Neuronal stem cell (in vitro differentiated cells): ENCODE measurements around the gene DNAAF1.

Experiments used
- DNase-seq: peaks from one replicate; pipeline ENCODE4 v3.0.0-alpha.2; 2013; ENCODE audit warnings: low spot score
- H2AFZ ChIP-seq: one replicate; pipeline ENCODE4 v1.6.1; 2013; ENCODE audit warnings: mild to moderate bottlenecking, low read length, inconsistent platforms
- H2AK5ac ChIP-seq: 2 replicates; pipeline ENCODE4 v1.6.1; 2013; ENCODE audit warnings: low read depth, mild to moderate bottlenecking, inconsistent platforms, low read length, moderate library complexity, mixed read lengths
- H2BK120ac ChIP-seq: 2 replicates; pipeline ENCODE4 v1.6.1; 2013; ENCODE audit warnings: low read depth, mild to moderate bottlenecking, inconsistent platforms, low read length, moderate library complexity, mixed read lengths
- H2BK12ac ChIP-seq: one replicate; pipeline ENCODE4 v1.6.1; 2013; ENCODE audit warnings: low read length, inconsistent platforms
- H2BK15ac ChIP-seq: 2 replicates; pipeline ENCODE4 v1.6.1; 2013; ENCODE audit warnings: mild to moderate bottlenecking, low read length, inconsistent platforms, mixed read lengths
- H2BK5ac ChIP-seq: one replicate; pipeline ENCODE4 v1.6.1; 2013; ENCODE audit warnings: inconsistent platforms, mild to moderate bottlenecking, low read length, moderate library complexity
- H3K14ac ChIP-seq: one replicate; pipeline ENCODE4 v1.6.1; 2013; ENCODE audit warnings: low read length, inconsistent platforms
- H3K18ac ChIP-seq: 2 replicates; pipeline ENCODE4 v1.6.1; 2013; ENCODE audit warnings: low read length, inconsistent platforms
- H3K23ac ChIP-seq: 2 replicates; pipeline ENCODE4 v1.6.1; 2013; ENCODE audit warnings: low read depth, mild to moderate bottlenecking, mixed read lengths, low read length, inconsistent platforms; ENCODE audit not compliant: poor library complexity
- H3K27ac ChIP-seq: replicated peaks from 3 replicates; pipeline ENCODE4 v1.5.1; 2013; ENCODE audit warnings: low read length, inconsistent platforms
- H3K27me3 ChIP-seq, 3 experiments: 2 replicates each; pipeline ENCODE4 v1.6.1; 2013; ENCODE audit warnings: low read length in 3 of 3, mild to moderate bottlenecking in 2 of 3, inconsistent platforms in 1 of 3, low read depth in 1 of 3, mixed read lengths in 1 of 3, moderate library complexity in 1 of 3; ENCODE audit not compliant: control insufficient read depth in 3 of 3, insufficient read depth in 3 of 3
- H3K36me3 ChIP-seq, 2 donors: replicated peaks in 1 of 2; 2 replicates each; pipeline ENCODE4 v1.6.1; 2013; ENCODE audit warnings: low read length in 2 of 2; ENCODE audit not compliant: control insufficient read depth in 2 of 2, insufficient read depth in 2 of 2
- H3K4ac ChIP-seq: 2 replicates; pipeline ENCODE4 v1.6.1; 2013; ENCODE audit warnings: inconsistent platforms, mild to moderate bottlenecking, low read length, moderate library complexity
- H3K4me1 ChIP-seq, 2 donors: 1 replicate in 1 of 2; 2 replicates in 1 of 2; pipeline ENCODE4 v1.6.1; 2013; ENCODE audit warnings: low read length in 2 of 2, low read depth in 1 of 2; ENCODE audit not compliant: control insufficient read depth in 2 of 2, insufficient read depth in 1 of 2
- H3K4me2 ChIP-seq: one replicate; pipeline ENCODE4 v1.6.1; 2013; ENCODE audit warnings: mild to moderate bottlenecking, low read length, inconsistent platforms; ENCODE audit not compliant: insufficient read depth, poor library complexity, severe bottlenecking
- H3K4me3 ChIP-seq, 2 donors: 2 replicates each; pipeline ENCODE4 v1.5.1; 2013; ENCODE audit warnings: low read length in 2 of 2, mild to moderate bottlenecking in 2 of 2, inconsistent platforms in 1 of 2, moderate library complexity in 1 of 2
- H3K79me1 ChIP-seq: one replicate; pipeline ENCODE4 v1.6.1; 2013; ENCODE audit warnings: low read depth, mild to moderate bottlenecking, inconsistent platforms, low read length, moderate library complexity
- H3K9ac ChIP-seq: one replicate; pipeline ENCODE4 v1.6.1; 2013; ENCODE audit warnings: mild to moderate bottlenecking, low read depth, low read length, inconsistent platforms; ENCODE audit not compliant: poor library complexity
- H3K9me3 ChIP-seq, 2 donors: replicated peaks in 1 of 2; 2 replicates each; pipeline versions ENCODE3 to v1.6.1; 2013; ENCODE audit warnings: low read length in 2 of 2, mild to moderate bottlenecking in 2 of 2, inconsistent platforms in 1 of 2, low read depth in 1 of 2, mixed read lengths in 1 of 2, moderate library complexity in 1 of 2; ENCODE audit not compliant: control insufficient read depth in 2 of 2, insufficient read depth in 1 of 2
- H4K8ac ChIP-seq: one replicate; pipeline ENCODE4 v1.6.1; 2013; ENCODE audit warnings: low read depth, mild to moderate bottlenecking, inconsistent platforms, low read length, moderate library complexity
- H4K91ac ChIP-seq: one replicate; pipeline ENCODE4 v1.6.1; 2013; ENCODE audit warnings: low read length, low read depth, mild to moderate bottlenecking, inconsistent platforms; ENCODE audit not compliant: poor library complexity
- WGBS, 2 donors: extraction: QIAGEN DNeasy Blood & Tissue Kit; methylation state at CpG; one replicate each; pipeline ENCODE4 v1.1.7; 2013; ENCODE audit warnings: missing lambda C conversion rate in 2 of 2, mixed read lengths in 1 of 2; ENCODE audit not compliant: insufficient read length in 2 of 2, insufficient replicate concordance in 1 of 2; ENCODE audit errors: extremely low coverage in 2 of 2; 5-methylcytosine and 5-hydroxymethylcytosine counted together

The DNAAF1 gene

DNA sequence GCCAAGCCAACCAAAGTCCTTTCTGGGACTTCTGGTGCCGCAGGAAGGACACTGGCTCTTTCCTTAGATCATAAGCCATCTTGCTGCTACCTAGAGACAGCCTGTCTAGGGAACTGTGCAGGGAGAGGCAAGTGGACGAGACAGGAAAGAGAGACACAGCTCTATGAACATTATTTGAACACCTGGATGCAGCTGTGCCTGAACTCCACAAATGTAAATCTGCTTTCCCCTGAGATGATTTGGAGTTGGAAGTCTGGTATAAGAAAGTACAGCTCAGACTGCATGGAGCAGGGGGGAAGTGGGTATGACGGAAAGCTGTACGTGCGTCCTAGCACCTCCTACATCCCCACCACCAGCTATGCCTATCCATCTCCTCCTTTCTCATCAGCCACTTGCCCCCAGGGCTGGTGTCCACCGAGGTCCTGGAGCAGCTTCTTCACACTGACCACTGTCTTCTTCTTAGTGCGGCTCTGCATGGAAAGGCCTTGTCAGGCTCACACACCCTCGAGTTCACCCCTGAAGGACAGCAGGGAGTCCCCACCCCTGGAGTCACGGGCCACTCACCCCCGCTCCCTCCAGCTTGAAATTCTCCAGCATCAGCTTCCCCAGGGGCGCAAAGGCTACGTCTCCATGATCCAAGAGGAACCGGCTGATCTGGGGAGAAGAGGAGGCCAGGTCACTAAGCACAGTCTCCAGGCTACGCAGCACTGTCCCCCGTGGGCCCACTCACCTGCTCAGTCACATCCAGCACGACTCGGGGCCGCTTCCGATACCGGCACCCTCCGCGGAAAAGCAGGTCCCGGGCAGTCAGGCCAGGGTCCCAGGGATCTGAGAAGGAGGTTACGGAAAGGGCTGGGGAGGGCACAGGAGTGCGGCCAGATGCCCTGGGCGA is 37.8 kb downstream of the DNAAF1 start:
- H3K9me3 ChIP-seq: no peaks in the 10 kb centered on the region
- peaks cover 3 to 4% of the 10 kb centered on the region in 2 donors for H3K4me1 ChIP-seq
- H2BK12ac ChIP-seq: no peak overlapping the region
- no peak for DNase-seq
- no peaks in the 10 kb centered on the region for H3K27me3 ChIP-seq
- no peak overlapping the region for H3K18ac ChIP-seq
- H3K4me3 ChIP-seq: no peak overlapping the region
- no peak overlapping the region for H3K14ac ChIP-seq
- H2AK5ac ChIP-seq: no peak overlapping the region
- no peak overlapping the region for H2BK15ac ChIP-seq
- no CpG with 5 or more reads among the region's 26 CpGs for WGBS, 2 donors
- H4K91ac ChIP-seq: no peak overlapping the region
- H3K79me1 ChIP-seq: peaks cover 16% of the 10 kb centered on the region
- no peak overlapping the region for H2AFZ ChIP-seq
- no peak overlapping the region for H3K4ac ChIP-seq
- peak overlapping the region; percentile 49 for H3K23ac ChIP-seq
- H3K36me3 ChIP-seq: peaks cover 43 to 75% of the 10 kb centered on the region in 2 donors
- no peak overlapping the region for H2BK120ac ChIP-seq
- H4K8ac ChIP-seq: no peak overlapping the region
- no peak overlapping the region for H3K9ac ChIP-seq
- no peak overlapping the region for H3K4me2 ChIP-seq
- no peak overlapping the region for H2BK5ac ChIP-seq
- H3K27ac ChIP-seq: no peak overlapping the region

DNA sequence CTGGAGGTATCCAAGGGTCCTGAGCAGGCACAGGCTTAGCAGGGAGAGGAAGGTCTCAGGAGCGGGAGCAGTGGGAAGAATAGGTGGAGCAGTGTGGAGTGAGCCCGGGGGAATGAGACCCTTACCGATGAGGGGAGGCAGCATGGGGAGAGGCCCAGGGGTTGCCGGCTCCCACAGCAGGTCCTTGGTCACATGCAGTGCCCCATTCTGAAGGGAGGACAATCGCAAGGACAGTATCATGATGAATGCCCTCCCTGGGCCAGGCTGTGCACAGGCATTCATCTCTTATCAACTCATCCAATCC is 38.4 kb downstream of the DNAAF1 start:
- Histone ChIP-seq H4K91ac (no peak overlapping the region), H3K23ac (peak overlapping the region; percentile 49), H3K27me3 (no peaks in the 10 kb centered on the region), H2BK15ac (no peak overlapping the region), H2BK5ac (no peak overlapping the region), H2AFZ (no peak overlapping the region), H3K79me1 (peaks cover 16% of the 10 kb centered on the region), H4K8ac (no peak overlapping the region), H3K9ac (no peak overlapping the region), H3K36me3 (peaks cover 37 to 69% of the 10 kb centered on the region in 2 donors), H3K4me2 (no peak overlapping the region), H3K4me1 (peaks cover 3 to 4% of the 10 kb centered on the region in 2 donors), H3K4ac (no peak overlapping the region), H3K9me3 (no peaks in the 10 kb centered on the region), H2AK5ac (no peak overlapping the region), H2BK12ac (no peak overlapping the region), H3K14ac (no peak overlapping the region), H3K4me3 (no peak overlapping the region), H3K27ac (no peak overlapping the region), H2BK120ac (no peak overlapping the region), H3K18ac (no peak overlapping the region)
- no peak for DNase-seq
- WGBS, 2 donors: no CpG with 5 or more reads among the region's 5 CpGs

DNA sequence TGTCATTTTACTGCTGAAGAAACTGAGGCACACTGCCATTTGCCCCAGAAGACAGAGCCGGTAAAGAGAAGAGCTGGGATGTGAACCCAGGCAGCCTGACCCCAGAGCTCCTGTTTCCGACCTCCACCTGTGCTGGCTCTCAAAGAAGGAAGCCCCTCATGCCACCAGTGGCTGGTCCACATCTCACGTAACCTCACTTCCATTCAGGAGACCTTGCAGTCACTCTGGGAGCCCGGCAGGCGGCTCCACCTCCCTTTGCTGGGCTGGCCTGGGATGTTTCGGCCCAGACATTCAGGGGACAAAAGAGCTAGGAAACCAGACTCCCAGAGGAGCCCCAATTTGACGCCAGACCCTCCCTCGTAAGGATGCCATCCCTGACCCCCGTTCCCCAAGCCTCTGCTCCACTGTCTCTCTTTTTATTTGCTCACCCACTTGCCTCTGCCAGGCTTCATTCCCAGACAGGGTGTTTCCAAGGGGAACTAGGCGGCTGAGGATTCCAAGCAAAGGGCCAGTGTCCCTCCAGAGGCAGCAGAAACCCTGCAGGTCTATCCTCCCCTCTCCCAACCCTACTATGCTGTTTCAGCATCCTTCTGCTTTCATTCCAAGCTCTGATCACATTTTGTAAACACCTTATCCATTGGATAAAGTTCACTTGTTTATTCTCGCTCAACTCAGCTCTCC is 38.9 kb downstream of the DNAAF1 start:
- H2BK12ac ChIP-seq: no peak overlapping the region
- no peak for DNase-seq
- no peak overlapping the region for H3K14ac ChIP-seq
- H4K8ac ChIP-seq: no peak overlapping the region
- no peak overlapping the region for H2BK5ac ChIP-seq
- H3K4me3 ChIP-seq: no peak overlapping the region
- H3K4ac ChIP-seq: no peak overlapping the region
- WGBS, 2 donors: no CpG with 5 or more reads among the region's 11 CpGs
- H4K91ac ChIP-seq: no peak overlapping the region
- H2BK15ac ChIP-seq: no peak overlapping the region
- H3K4me1 ChIP-seq: peaks cover 3 to 4% of the 10 kb centered on the region in 2 donors
- H2BK120ac ChIP-seq: no peak overlapping the region
- H2AFZ ChIP-seq: no peak overlapping the region
- H3K23ac ChIP-seq: no peak overlapping the region
- no peak overlapping the region for H3K18ac ChIP-seq
- no peaks in the 10 kb centered on the region for H3K9me3 ChIP-seq
- H3K79me1 ChIP-seq: peaks cover 16% of the 10 kb centered on the region
- no peak overlapping the region for H3K9ac ChIP-seq
- no peak overlapping the region for H3K27ac ChIP-seq
- no peak overlapping the region for H2AK5ac ChIP-seq
- H3K4me2 ChIP-seq: no peak overlapping the region
- no peaks in the 10 kb centered on the region for H3K27me3 ChIP-seq
- H3K36me3 ChIP-seq: peaks cover 35 to 64% of the 10 kb centered on the region in 2 donors

DNA sequence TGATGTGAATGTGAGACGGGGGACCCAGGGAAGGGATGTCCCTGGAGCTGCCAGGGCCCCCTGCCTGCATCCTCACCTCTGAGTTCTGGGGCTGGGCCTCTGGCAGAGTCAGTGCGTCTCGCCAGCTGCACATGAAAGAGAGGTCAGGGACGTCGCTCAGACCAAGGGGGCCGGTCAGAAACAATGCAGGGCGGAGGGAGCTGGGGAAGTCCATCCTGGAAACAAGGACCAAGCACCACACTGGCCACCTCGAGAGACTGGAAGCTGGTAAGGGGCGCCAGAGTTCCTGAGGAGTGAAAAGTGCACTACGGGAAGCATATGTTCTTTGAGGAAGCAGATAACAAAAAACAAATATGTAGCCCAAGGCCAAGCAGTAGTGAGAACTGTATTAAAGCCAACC is 39.7 kb downstream of the DNAAF1 start:
- Histone ChIP-seq H3K4me2 (no peak overlapping the region), H3K9ac (no peak overlapping the region), H4K91ac (no peak overlapping the region), H3K4me3 (peak overlapping the region in 1 of 2 donors; percentile 18), H4K8ac (no peak overlapping the region), H2AK5ac (no peak overlapping the region), H2BK15ac (no peak overlapping the region), H2BK5ac (no peak overlapping the region), H2BK12ac (no peak overlapping the region), H2BK120ac (no peak overlapping the region), H3K79me1 (peaks cover 16% of the 10 kb centered on the region), H3K23ac (no peak overlapping the region), H3K27ac (no peak overlapping the region), H2AFZ (no peak overlapping the region), H3K27me3 (no peaks in the 10 kb centered on the region), H3K36me3 (peaks cover 35 to 56% of the 10 kb centered on the region in 2 donors), H3K4ac (no peak overlapping the region), H3K18ac (no peak overlapping the region), H3K14ac (no peak overlapping the region), H3K4me1 (peaks cover 3 to 4% of the 10 kb centered on the region in 2 donors), H3K9me3 (no peaks in the 10 kb centered on the region)
- no peak for DNase-seq
- no CpG with 5 or more reads among the region's 10 CpGs for WGBS, 2 donors
